Hematopoietic multipotent progenitor cell treated with erythropoietin and hydrocortisone succinate and interleukin-3 and kit ligand, for 15 days (in vitro differentiated cells): ENCODE data around the gene MYL3.
"Not testable (repeated sequence)": the region's sequence is repeated elsewhere in the genome, so short reads cannot be mapped to it uniquely, and the experiment has no call there.

ENCODE experiments used
- DNase-seq: peaks from one replicate; pipeline ENCODE4 v3.0.0-alpha.2; 2015; ENCODE audit warnings: low spot score

MYL3 gene

GRCh38 chr3:46863261-46863782 is at the start of gene MYL3:
Gene MYL3 (minus strand): TSS chr3:46863444. CDS start chr3:46863390, 54 bp downstream.
- no peak for DNase-seq

- no peak for DNase-seq
These were observed 49.7 kb upstream of the MYL3 start for GRCh38 chr3:46912986-46913385.

GRCh38 chr3:46910914-46911313 is 47.7 kb upstream of the MYL3 start:
- DNase-seq = not testable (repeated sequence)

GRCh38 chr3:46910166-46910760 is 47.0 kb upstream of the MYL3 start:
- DNase-seq = no peak

- DNase-seq = peak; percentile 66
These were observed 46.4 kb upstream of the MYL3 start for GRCh38 chr3:46909535-46910161.

- no peak for DNase-seq
These were observed 45.8 kb upstream of the MYL3 start for GRCh38 chr3:46908986-46909534.

GRCh38 chr3:46908294-46908985 is 45.2 kb upstream of the MYL3 start:
- DNase-seq = no peak

- no peak for DNase-seq
These were observed 44.7 kb upstream of the MYL3 start for GRCh38 chr3:46907960-46908293.

- DNase-seq = no peak
These were observed 44.0 kb upstream of the MYL3 start for GRCh38 chr3:46907271-46907670.

- no peak for DNase-seq
These were observed 43.3 kb upstream of the MYL3 start for GRCh38 chr3:46906471-46907058.

- DNase-seq = no peak
These were observed 42.6 kb upstream of the MYL3 start for GRCh38 chr3:46905661-46906451.

- no peak for DNase-seq
These were observed 41.9 kb upstream of the MYL3 start for GRCh38 chr3:46905213-46905560.

GRCh38 chr3:46904303-46905212 is 41.3 kb upstream of the MYL3 start:
- DNase-seq = no peak

GRCh38 chr3:46903341-46904302 is 40.4 kb upstream of the MYL3 start:
- no peak for DNase-seq

GRCh38 chr3:46902188-46902631 is 39.0 kb upstream of the MYL3 start:
- no peak for DNase-seq

GRCh38 chr3:46901591-46902187 is 38.4 kb upstream of the MYL3 start:
- DNase-seq = no peak

GRCh38 chr3:46901061-46901460 is 37.8 kb upstream of the MYL3 start:
- DNase-seq = no peak

GRCh38 chr3:46900356-46900755 is 37.1 kb upstream of the MYL3 start:
- DNase-seq = no peak

- no peak for DNase-seq
These were observed 36.7 kb upstream of the MYL3 start for GRCh38 chr3:46900007-46900292.
